K562 (cell line): ENCODE measurements around the gene MAU2. TPM values are rescaled to one million over a fixed set of nuclear protein-coding genes. Genes with fewer than 3 reads are reported as not detected.

Source experiments
- CBX8 ChIP-seq: fragments of 200-600 bp; sonication (generic); IDR thresholded peaks from 2 replicates; pipeline ENCODE4 v1.6.1; 2012; ENCODE audit warnings: borderline replicate concordance, mixed run types, low read depth, mild to moderate bottlenecking, moderate library complexity, mixed read lengths, low read length, control low read depth, inconsistent platforms; ENCODE audit not compliant: poor library complexity, severe bottlenecking; ENCODE audit errors: extremely low read depth
- CEBPG ChIP-seq, 3 experiments: fragments of 200-800 bp in 1 of 3; sonication (Bioruptor generic) in 1 of 3; sonication (generic) in 1 of 3; formaldehyde crosslinking in 1 of 3; IDR thresholded peaks in 2 of 3; conservative IDR thresholded peaks in 1 of 3; 2 replicates each; pipeline versions ENCODE4 v1.6.1 to v1.8.0; 2016 to 2022; ENCODE audit warnings: missing compliant biosample characterization in 2 of 3, missing genetic modification characterization in 2 of 3, mild to moderate bottlenecking in 1 of 3, missing genetic modification reagents in 1 of 3
- POU5F1 ChIP-seq: fragments of 150-350 bp; IDR thresholded peaks from 2 replicates; pipeline ENCODE4 v1.6.1; 2014; ENCODE audit warnings: borderline replicate concordance, low read length, low read depth, mild to moderate bottlenecking; ENCODE audit not compliant: partially characterized antibody
- SMARCC2 ChIP-seq: fragments of 450-650 bp; IDR thresholded peaks from 2 replicates; pipeline ENCODE4 v1.6.1; 2017; ENCODE audit warnings: antibody characterized with exemption, moderate library complexity, mild to moderate bottlenecking, low read depth
- ZBTB1 ChIP-seq: sonication (generic); formaldehyde crosslinking; IDR thresholded peaks from 2 replicates; pipeline ENCODE4 v1.8.1; 2023; ENCODE audit warnings: missing genetic modification reagents, low read depth, mild to moderate bottlenecking, borderline replicate concordance
- polyA plus RNA-seq, 8 experiments: library from polyadenylated mRNA; depleted of rRNA in 4 of 8; stranded (reverse) in 5 of 8; unstranded in 3 of 8; fragments of >200 nt; fragmentation: Nextera tagmentation in 2 of 8; fragmentation: Illumina TruSeq in 1 of 8; extraction: Ambion mirVana in 2 of 8; extraction: Trizol in 1 of 8; gene quantifications; 2 replicates each; pipeline versions ENCODE4 v1.2.1 to v1.2.3, GENCODE V29; 2011 to 2014; ENCODE audit warnings: inconsistent platforms in 1 of 8, missing spikeins in 1 of 8
- total RNA-seq, 7 experiments: library from RNA; depleted of rRNA in 6 of 7; stranded (reverse); fragments of >200 nt in 6 of 7; fragmentation: Illumina TruSeq in 2 of 7; extraction: Trizol in 2 of 7; gene quantifications; 2 replicates each; pipeline versions ENCODE4 v1.2.1 to v1.2.3, GENCODE V29; 2011 to 2021; ENCODE audit warnings: low replicate concordance in 1 of 7
- TF ChIP-seq, protein P1 (sequence below), 2 experiments: IDR thresholded peaks in 1 of 2; conservative IDR thresholded peaks in 1 of 2; 2 replicates each; pipeline ENCODE4 v1.6.1; 2016; ENCODE audit warnings: low read depth in 2 of 2, mild to moderate bottlenecking in 1 of 2, missing compliant biosample characterization in 1 of 2, missing genetic modification characterization in 1 of 2, moderate library complexity in 1 of 2
- TF ChIP-seq, protein P2 (sequence below): sonication (generic); formaldehyde crosslinking; IDR thresholded peaks from 2 replicates; pipeline ENCODE4 v1.8.0; 2022; ENCODE audit warnings: missing genetic modification reagents, mild to moderate bottlenecking, moderate library complexity, borderline replicate concordance
- TF ChIP-seq, protein P3 (sequence below): fragments of 450-650 bp; formaldehyde crosslinking; IDR thresholded peaks from 2 replicates; pipeline ENCODE4 v1.4.0; 2022; ENCODE audit warnings: mild to moderate bottlenecking, moderate library complexity

Gene MAU2
- total and polyA plus RNA-seq, 9 of the 15 experiments (the other 6 are each of a cell fraction or from before 2014, with no cell fraction given): 1.2 to 48.1 (median 19.4) TPM

DNA sequence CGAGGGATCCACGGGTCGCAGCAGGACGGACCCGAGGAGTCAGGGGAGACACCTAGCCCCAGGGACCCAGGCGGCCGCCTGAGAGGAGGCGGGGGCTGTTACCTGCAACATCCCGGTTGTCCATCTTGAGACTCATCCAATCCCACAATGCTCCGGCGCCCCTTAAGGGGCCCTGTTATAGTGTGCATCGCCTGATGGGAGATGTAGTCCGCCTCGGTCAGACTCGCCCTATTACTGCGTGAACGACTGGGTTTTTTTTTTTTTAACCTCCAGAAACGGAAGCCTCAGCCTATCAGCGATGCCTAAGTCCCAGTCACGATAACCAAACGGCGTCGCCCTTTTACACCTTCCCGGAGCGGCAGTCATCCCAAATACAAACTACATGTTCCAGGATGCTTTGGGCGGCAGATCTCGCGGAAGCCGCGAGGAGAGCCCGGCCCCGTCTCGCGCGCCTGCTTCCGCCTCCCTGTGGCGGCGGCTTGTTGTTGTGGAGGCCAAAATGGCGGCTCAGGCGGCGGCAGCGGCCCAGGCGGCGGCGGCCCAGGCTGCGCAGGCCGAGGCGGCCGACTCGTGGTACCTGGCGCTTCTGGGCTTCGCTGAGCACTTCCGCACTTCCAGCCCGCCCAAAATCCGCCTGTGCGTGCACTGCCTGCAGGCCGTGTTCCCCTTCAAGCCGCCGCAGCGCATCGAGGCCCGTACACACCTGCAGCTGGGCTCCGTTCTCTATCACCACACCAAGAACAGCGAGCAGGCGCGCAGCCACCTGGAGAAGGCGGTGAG lies at the start of gene MAU2, which contains the start of gene SUGP1 (continued):
- TF ChIP-seq, protein P1, sequence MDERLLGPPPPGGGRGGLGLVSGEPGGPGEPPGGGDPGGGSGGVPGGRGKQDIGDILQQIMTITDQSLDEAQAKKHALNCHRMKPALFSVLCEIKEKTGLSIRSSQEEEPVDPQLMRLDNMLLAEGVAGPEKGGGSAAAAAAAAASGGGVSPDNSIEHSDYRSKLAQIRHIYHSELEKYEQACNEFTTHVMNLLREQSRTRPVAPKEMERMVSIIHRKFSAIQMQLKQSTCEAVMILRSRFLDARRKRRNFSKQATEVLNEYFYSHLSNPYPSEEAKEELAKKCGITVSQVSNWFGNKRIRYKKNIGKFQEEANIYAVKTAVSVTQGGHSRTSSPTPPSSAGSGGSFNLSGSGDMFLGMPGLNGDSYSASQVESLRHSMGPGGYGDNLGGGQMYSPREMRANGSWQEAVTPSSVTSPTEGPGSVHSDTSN (CRISPR knock-in tag; IDR thresholded peaks at IDR 0.05; ENCODE audit: low read depth): no peak; the same call in 1 of the 2 replicates
- TF ChIP-seq, protein P1 (tag; conservative IDR thresholded peaks at IDR 0.05; ENCODE audit: low read depth): no peak
- TF ChIP-seq, protein P2, sequence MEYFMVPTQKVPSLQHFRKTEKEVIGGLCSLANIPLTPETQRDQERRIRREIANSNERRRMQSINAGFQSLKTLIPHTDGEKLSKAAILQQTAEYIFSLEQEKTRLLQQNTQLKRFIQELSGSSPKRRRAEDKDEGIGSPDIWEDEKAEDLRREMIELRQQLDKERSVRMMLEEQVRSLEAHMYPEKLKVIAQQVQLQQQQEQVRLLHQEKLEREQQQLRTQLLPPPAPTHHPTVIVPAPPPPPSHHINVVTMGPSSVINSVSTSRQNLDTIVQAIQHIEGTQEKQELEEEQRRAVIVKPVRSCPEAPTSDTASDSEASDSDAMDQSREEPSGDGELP (CRISPR knock-in tag): peak; percentile 42
- TF ChIP-seq ZBTB1 (CRISPR knock-in tag) (no peak), POU5F1 (peak; percentile 68), CEBPG (CRISPR knock-in tag; IDR thresholded peaks at IDR 0.05) (no peak), CEBPG (tag; conservative IDR thresholded peaks at IDR 0.05 in 1 of 2, IDR thresholded peaks at IDR 0.05 in 1 of 2) (no peak), CBX8 (no peak), SMARCC2 (no peak)
- TF ChIP-seq, protein P3, sequence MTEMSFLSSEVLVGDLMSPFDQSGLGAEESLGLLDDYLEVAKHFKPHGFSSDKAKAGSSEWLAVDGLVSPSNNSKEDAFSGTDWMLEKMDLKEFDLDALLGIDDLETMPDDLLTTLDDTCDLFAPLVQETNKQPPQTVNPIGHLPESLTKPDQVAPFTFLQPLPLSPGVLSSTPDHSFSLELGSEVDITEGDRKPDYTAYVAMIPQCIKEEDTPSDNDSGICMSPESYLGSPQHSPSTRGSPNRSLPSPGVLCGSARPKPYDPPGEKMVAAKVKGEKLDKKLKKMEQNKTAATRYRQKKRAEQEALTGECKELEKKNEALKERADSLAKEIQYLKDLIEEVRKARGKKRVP (CRISPR knock-in tag): no peak
